ENCODE measurements around the gene ZBTB25. TPM values are rescaled to one million over a fixed set of nuclear protein-coding genes. Genes with fewer than 3 reads are reported as not detected.

Gene ZBTB25
- total and polyA plus RNA-seq, 5 experiments from 2014 or later: 20.6 to 69.7 (median 38.2) TPM

DNA sequence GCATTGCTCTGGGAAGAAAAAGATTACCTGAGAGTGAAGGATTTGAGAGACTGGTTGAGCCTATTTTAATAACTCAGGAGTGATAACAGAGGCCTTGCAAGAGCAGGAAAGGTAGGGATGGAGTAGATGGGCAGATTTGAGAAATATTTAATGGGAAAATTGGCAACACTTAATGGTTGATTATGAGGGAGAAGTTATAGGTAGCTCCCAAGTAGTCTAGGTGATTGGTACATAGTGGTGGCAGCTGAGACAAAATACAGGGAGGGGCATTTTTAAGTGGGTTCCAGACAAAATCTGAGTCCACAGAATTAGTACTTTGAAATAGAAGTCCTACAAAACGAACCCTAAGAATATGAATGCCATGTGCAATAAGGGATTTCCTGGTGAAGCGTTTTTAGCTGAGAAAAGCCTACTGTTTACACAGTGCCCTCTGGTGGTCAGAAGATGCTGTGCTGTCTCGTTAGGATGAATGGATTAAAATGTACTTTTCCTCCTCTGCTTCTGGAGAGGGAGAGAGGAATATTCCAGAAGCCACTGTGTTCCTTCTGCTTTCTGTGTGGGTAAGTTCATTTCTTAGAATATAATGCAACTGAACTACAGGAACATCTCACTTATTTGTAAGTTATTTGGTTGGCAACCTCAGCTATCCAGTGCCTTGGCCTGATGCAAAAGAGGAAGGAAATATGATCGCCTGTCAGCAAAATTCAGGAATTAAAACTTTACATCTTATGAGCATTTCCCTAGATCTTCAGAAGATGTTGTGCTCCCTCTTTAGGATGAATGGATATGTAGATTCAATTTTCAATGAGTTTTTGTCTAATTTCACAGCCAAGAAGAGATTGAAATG lies 7.4 kb upstream of the ZBTB25 start:
- H3K27me3 Mint-ChIP-seq: no peaks in the 10 kb centered on the region
- DNase-seq (peak; percentile 34 to 82 (median 66)), ATAC-seq (peak; percentile 64 to 67)
- peaks cover 0 to 11% (median 1%) of the 10 kb centered on the region in 3 donors for H3K36me3 Mint-ChIP-seq
- H3K27ac Mint-ChIP-seq: peak overlapping the region; percentile 57 to 97 (median 75)
- POLR2A ChIA-PET: interaction anchor here (0.8 to 2.4 kb wide), 6 partner anchors 9 to 81 kb away, joined by 3 to 17 read pairs (median 4); partner anchors contain the start of gene HSPA2
- H3K4me1 Mint-ChIP-seq: peaks cover 44 to 92% (median 89%) of the 10 kb centered on the region in 4 donors
- H3K4me3 Mint-ChIP-seq: peak overlapping the region; percentile 20 to 75 (median 56)
- no peaks in the 10 kb centered on the region for H3K9me3 Mint-ChIP-seq

DNA sequence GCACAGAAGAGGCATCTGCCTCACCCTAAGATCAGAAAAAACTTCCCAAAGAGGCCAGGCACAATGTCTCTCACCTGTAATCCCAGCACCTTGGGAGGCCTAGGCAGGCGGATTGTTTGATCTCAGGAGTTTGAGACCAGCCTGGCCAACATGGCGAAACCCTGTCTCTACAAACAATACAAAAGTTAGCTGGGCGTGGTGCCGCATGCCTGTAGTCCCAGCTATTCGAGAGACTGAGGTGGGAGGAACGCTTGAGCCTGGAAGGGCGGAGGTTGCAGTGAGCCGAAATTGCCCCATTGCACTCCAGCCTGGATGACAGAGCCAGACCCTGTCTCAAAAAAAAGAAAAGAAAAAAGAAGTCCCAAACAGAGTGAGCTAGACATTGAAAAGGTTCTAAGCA lies 5.4 kb upstream of the ZBTB25 start:
- Mint-ChIP-seq H3K4me1 (peaks cover 42 to 86% (median 82%) of the 10 kb centered on the region in 4 donors), H3K27me3 (peaks cover 0 to 2% (median 0%) of the 10 kb centered on the region in 5 donors), H3K36me3 (peaks cover 0 to 10% (median 1%) of the 10 kb centered on the region in 3 donors), H3K9me3 (no peaks in the 10 kb centered on the region), H3K4me3 (peak overlapping the region in 9 of 10 donors; percentile 20 to 75 (median 40)), H3K27ac (peak overlapping the region; percentile 17 to 97 (median 61))
- ATAC-seq (no peak), DNase-seq (no peak)
- POLR2A ChIA-PET: interaction anchor here (0.7 to 1.3 kb wide), 3 partner anchors 12 to 105 kb away, joined by 3 read pairs; no protein-coding TSS in a partner anchor

GRCh38 chr14:64508215-64508776 lies 4.7 kb upstream of the ZBTB25 start:
- H3K4me3 Mint-ChIP-seq: peak overlapping the region in 9 of 10 donors; percentile 2 to 99 (median 93)

DNA sequence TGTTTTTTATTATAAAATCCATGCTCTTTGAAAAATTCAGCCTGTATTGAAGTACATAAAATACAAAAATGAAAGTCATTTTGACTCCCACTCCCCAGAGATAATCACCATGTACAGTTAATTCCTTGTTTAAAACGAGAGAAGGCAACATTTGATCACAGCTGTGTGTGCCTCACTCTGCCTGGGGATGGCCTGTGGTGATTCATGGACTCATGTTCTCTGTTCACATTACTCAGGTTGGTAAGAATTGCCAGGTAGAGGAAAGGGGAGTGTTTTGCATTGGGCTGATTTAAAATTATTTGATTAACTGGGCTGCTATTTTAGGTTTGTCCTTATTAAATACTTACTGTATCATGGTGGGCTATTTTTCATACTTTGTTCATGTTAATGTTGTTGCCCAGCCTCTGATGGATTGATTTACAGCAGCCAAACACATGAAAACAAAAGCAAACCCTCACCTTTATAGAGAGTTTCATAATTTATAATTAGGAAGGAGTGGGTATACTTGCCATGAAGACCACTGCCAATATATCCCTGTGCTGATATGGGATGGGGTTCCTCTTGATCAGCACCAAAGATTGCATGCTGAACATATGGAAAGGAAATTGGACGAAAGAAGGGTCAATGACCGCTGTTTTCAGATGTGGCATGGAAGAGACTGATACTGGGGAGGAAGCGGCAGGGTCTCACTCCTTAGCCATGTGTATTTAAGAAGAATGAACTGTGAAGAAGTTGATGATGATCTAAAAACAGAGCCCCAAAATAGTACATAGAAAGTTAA lies 3.9 kb upstream of the ZBTB25 start:
- Mint-ChIP-seq H3K27me3 (peaks cover 0 to 4% (median 0%) of the 10 kb centered on the region in 5 donors), H3K4me1 (peaks cover 42 to 83% (median 72%) of the 10 kb centered on the region in 4 donors), H3K4me3 (peak overlapping the region; percentile 88 to 99 (median 94)), H3K27ac (peak overlapping the region; percentile 7 to 100 (median 87)), H3K9me3 (peaks cover 0 to 3% (median 0%) of the 10 kb centered on the region in 9 donors), H3K36me3 (peaks cover 0 to 9% (median 5%) of the 10 kb centered on the region in 3 donors)
- DNase-seq (no peak), ATAC-seq (no peak)
- POLR2A ChIA-PET: no interaction called here

More at GRCh38 chr14:64508215-64508776, 4.7 kb upstream of the ZBTB25 start:
- peaks cover 0 to 9% (median 0%) of the 10 kb centered on the region in 3 donors for H3K36me3 Mint-ChIP-seq
- H3K4me1 Mint-ChIP-seq: peaks cover 42 to 82% (median 77%) of the 10 kb centered on the region in 4 donors
- DNase-seq (no peak), ATAC-seq (no peak)
- POLR2A ChIA-PET: interaction anchor here (0.6 to 1.3 kb wide), 3 partner anchors 11 to 164 kb away, joined by 3 read pairs; no protein-coding TSS in a partner anchor
- H3K27ac Mint-ChIP-seq: peak overlapping the region in 9 of 10 donors; percentile 15 to 100 (median 89)
- peaks cover 0 to 3% (median 0%) of the 10 kb centered on the region in 9 donors for H3K9me3 Mint-ChIP-seq
- peaks cover 0 to 4% (median 0%) of the 10 kb centered on the region in 5 donors for H3K27me3 Mint-ChIP-seq

- Mint-ChIP-seq H3K27ac (peak overlapping the region; percentile 63 to 100 (median 98)), H3K4me3 (peak overlapping the region; percentile 88 to 99 (median 94)), H3K27me3 (peaks cover 0 to 4% (median 0%) of the 10 kb centered on the region in 5 donors), H3K36me3 (peaks cover 0 to 9% (median 9%) of the 10 kb centered on the region in 3 donors), H3K9me3 (peaks cover 0 to 3% (median 0%) of the 10 kb centered on the region in 9 donors), H3K4me1 (peaks cover 42 to 85% (median 73%) of the 10 kb centered on the region in 4 donors)
- DNase-seq (no peak), ATAC-seq (no peak)
- POLR2A ChIA-PET: no interaction called here
These were observed 3.1 kb upstream of the ZBTB25 start for GRCh38 chr14:64506721-64507120.

GRCh38 chr14:64504897-64505794 lies 1.5 kb upstream of the ZBTB25 start:
- peaks cover 0 to 3% (median 0%) of the 10 kb centered on the region in 9 donors for H3K9me3 Mint-ChIP-seq
- POLR2A ChIA-PET: interaction anchor here (0.6 to 5.4 kb wide), 22 partner anchors 8 to 907 kb away, joined by 3 to 69 read pairs (median 4); partner anchors contain the start of genes FUT8, HSPA2, MTHFD1 and SGPP1
- peaks cover 0 to 4% (median 0%) of the 10 kb centered on the region in 5 donors for H3K27me3 Mint-ChIP-seq
- peak; percentile 24 to 27 for ATAC-seq
- peak; percentile 74 to 91 (median 82) for DNase-seq
- peak overlapping the region; percentile 90 to 100 (median 98) for H3K4me3 Mint-ChIP-seq
- H3K36me3 Mint-ChIP-seq: peaks cover 0 to 9% (median 5%) of the 10 kb centered on the region in 3 donors
- H3K27ac Mint-ChIP-seq: peak overlapping the region; percentile 97 to 100 (median 100)
- H3K4me1 Mint-ChIP-seq: peaks cover 32 to 79% (median 70%) of the 10 kb centered on the region in 4 donors

- POLR2A ChIA-PET: interaction anchor here (0.6 to 5.4 kb wide), 23 partner anchors 9 to 908 kb away, joined by 3 to 69 read pairs (median 4); partner anchors contain the start of genes FUT8, HSPA2, MTHFD1 and SGPP1
- Mint-ChIP-seq H3K9me3 (peaks cover 0 to 3% (median 0%) of the 10 kb centered on the region in 9 donors), H3K36me3 (peaks cover 0 to 11% (median 9%) of the 10 kb centered on the region in 3 donors), H3K4me1 (peaks cover 32 to 79% (median 72%) of the 10 kb centered on the region in 4 donors), H3K4me3 (peak within 1 kb of the TSS; percentile 93 to 100 (median 98)), H3K27me3 (peaks cover 0 to 4% (median 0%) of the 10 kb centered on the region in 5 donors), H3K27ac (peak within 1 kb of the TSS; percentile 97 to 100 (median 100))
- DNase-seq (peak; percentile 80 to 96 (median 88)), ATAC-seq (peak; percentile 48 to 54)
These were observed 765 bp upstream of the ZBTB25 start, which contains the start of gene ZBTB1 for GRCh38 chr14:64504310-64504896. Gene ZBTB1, plus strand, starts transcription at chr14:64504770. Its CDS starts 16,735 bp downstream, at chr14:64521505.

DNA sequence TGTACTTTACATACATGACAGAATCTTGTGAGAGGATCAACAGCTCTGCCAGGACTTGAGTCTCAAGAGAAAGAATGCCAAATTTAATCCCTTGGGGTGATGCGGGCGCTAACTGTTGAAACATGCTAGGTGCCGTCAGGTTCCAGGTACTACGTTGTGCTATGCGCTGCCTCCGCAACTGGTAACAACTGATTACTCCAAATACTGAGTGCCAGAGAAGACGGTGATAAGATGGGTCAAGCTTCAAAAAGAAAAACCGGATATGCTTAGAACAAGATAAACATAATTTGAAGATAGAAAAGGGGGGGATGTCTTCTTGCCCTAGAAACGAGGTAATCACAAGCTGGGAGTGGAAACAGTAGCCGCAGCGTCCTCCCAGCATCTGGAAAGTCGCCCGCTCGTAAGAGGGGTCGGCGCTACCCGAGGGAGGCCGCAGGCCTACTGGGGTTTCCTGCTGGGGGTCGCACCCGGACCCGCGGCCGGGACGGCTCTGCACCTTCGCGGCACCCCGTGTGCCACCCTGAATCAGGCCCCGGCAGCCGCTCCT lies 678 bp downstream of the ZBTB25 start:
- H3K4me1 Mint-ChIP-seq: peaks cover 25 to 75% (median 65%) of the 10 kb centered on the region in 4 donors
- DNase-seq (peak in 1 of 10 donors; percentile 21), ATAC-seq (no peak)
- H3K9me3 Mint-ChIP-seq: peaks cover 0 to 3% (median 0%) of the 10 kb centered on the region in 9 donors
- H3K27me3 Mint-ChIP-seq: peaks cover 0 to 4% (median 0%) of the 10 kb centered on the region in 5 donors
- peak overlapping the region; percentile 97 to 100 (median 98) for H3K27ac Mint-ChIP-seq
- peak overlapping the region; percentile 93 to 100 (median 98) for H3K4me3 Mint-ChIP-seq
- H3K36me3 Mint-ChIP-seq: peaks cover 1 to 19% (median 11%) of the 10 kb centered on the region in 3 donors
- POLR2A ChIA-PET: interaction anchor here (0.8 to 5.4 kb wide), 17 partner anchors 8 to 784 kb away, joined by 3 to 69 read pairs (median 4); partner anchors contain the start of genes HSPA2 and MTHFD1

GRCh38 chr14:64502456-64502855 lies 1.2 kb downstream of the ZBTB25 start:
- peaks cover 0 to 3% (median 0%) of the 10 kb centered on the region in 9 donors for H3K9me3 Mint-ChIP-seq
- DNase-seq (peak in 4 of 10 donors; percentile 12 to 40 (median 34)), ATAC-seq (no peak)
- H3K4me1 Mint-ChIP-seq: peaks cover 25 to 75% (median 65%) of the 10 kb centered on the region in 4 donors
- peaks cover 0 to 4% (median 0%) of the 10 kb centered on the region in 5 donors for H3K27me3 Mint-ChIP-seq
- H3K36me3 Mint-ChIP-seq: peaks cover 5 to 24% (median 14%) of the 10 kb centered on the region in 3 donors
- POLR2A ChIA-PET: interaction anchor here (0.8 to 5.4 kb wide), 15 partner anchors 8 to 784 kb away, joined by 3 to 69 read pairs (median 5); partner anchors contain the start of genes HSPA2 and MTHFD1
- peak overlapping the region; percentile 97 to 100 (median 98) for H3K27ac Mint-ChIP-seq
- H3K4me3 Mint-ChIP-seq: peak overlapping the region; percentile 93 to 100 (median 98)

Measured in naive thymus-derived CD8-positive, alpha-beta T cell (primary cell).